Kidney (tissue), 14 donors: Measurements from ENCODE around the gene VSTM4. TPM values are rescaled to one million over a fixed set of nuclear protein-coding genes. Genes with fewer than 3 reads are reported as not detected.

Source experiments
- DNase-seq, 5 donors: peaks; one replicate each; pipeline ENCODE4 v3.0.0-alpha.2; 2013 to 2020
- FAIRE-seq: peaks from 2 replicates; lab custom pipeline; 2012; peaks lifted over from hg19 to GRCh38; lab: Jason Lieb, UNC
- H3K27ac ChIP-seq, 2 donors: one replicate each; pipeline ENCODE4 v1.7.0; 2013; ENCODE audit warnings: low read depth in 2 of 2, low read length in 2 of 2, inconsistent platforms in 1 of 2
- H3K27me3 ChIP-seq: one replicate; pipeline ENCODE4 v1.7.1; 2013; ENCODE audit warnings: low read length, inconsistent platforms; ENCODE audit not compliant: control insufficient read depth, insufficient read depth
- H3K36me3 ChIP-seq, 3 donors: one replicate each; pipeline versions ENCODE4 v1.7.0 to v1.7.1; 2013; ENCODE audit warnings: low read length in 3 of 3, control low read depth in 1 of 3, inconsistent platforms in 1 of 3; ENCODE audit not compliant: insufficient read depth in 3 of 3, control insufficient read depth in 2 of 3
- H3K4me1 ChIP-seq, 3 donors: one replicate each; pipeline versions ENCODE4 v1.7.0 to v1.7.1; 2013; ENCODE audit warnings: low read length in 3 of 3, inconsistent platforms in 1 of 3, low read depth in 1 of 3; ENCODE audit not compliant: control insufficient read depth in 2 of 3, insufficient read depth in 2 of 3
- H3K4me3 ChIP-seq, 3 donors: one replicate each; pipeline versions ENCODE4 v1.7.0 to v1.8.1; 2013; ENCODE audit warnings: low read length in 3 of 3, control low read depth in 1 of 3, inconsistent platforms in 1 of 3
- H3K9ac ChIP-seq, 3 donors: one replicate each; pipeline versions ENCODE4 v1.7.0 to v1.7.1; 2013; ENCODE audit warnings: low read length in 3 of 3, control low read depth in 1 of 3, inconsistent platforms in 1 of 3
- H3K9me3 ChIP-seq, 3 donors: one replicate each; pipeline versions ENCODE4 v1.7.0 to v1.7.1; 2013; ENCODE audit warnings: low read length in 3 of 3, control low read depth in 1 of 3, inconsistent platforms in 1 of 3; ENCODE audit not compliant: control insufficient read depth in 2 of 3, insufficient read depth in 1 of 3
- CTCF ChIP-seq: IDR thresholded peaks from 3 replicates; pipeline ENCODE4 v1.5.1; 2012; ENCODE audit warnings: mild to moderate bottlenecking, moderate library complexity, borderline replicate concordance; ENCODE audit not compliant: insufficient read depth; ENCODE audit errors: extremely low read depth
- intact Hi-C: fragments of 100-400 bp; cut with DNase I; formaldehyde crosslinking; loops from one replicate; pipeline ENCODE4 v1.11.1; 2022
- polyA plus RNA-seq: library from polyadenylated mRNA; stranded (reverse); fragments of 350-450 nt; fragmentation: Illumina TruSeq; extraction: RNeasy Lipid Tissue Mini Kit (QIAGEN cat#74804); gene quantifications from one replicate; pipeline ENCODE4 v1.2.3, GENCODE V29; 2014; ENCODE audit warnings: low read depth, low replicate concordance; ENCODE audit not compliant: insufficient read depth
- total RNA-seq: library from RNA; stranded (reverse); fragmentation: NEBNext Ultra II Directional; extraction: Animal tissue kit (Norgen Biotek cat#: 25700); gene quantifications from one replicate; pipeline ENCODE4 v1.2.1, GENCODE V29; 2021
- donor health status: control.
- donor health status: control.
- donor health status: control.
- donor health status: control.
- donor health status: control.
- donor health status: DM: yes; HTN: yes; CAD: no.
- donor health status: Normal renal cell carcinoma (clear cell type).

VSTM4 gene
- total and polyA plus RNA-seq, 2 donors from 2014 or later, result 7.4 to 8.5 TPM

- DNase-seq (peak in 1 of 5 donors; percentile 13), FAIRE-seq (no peak)
- no peak overlapping the region for H3K9ac ChIP-seq
- intact Hi-C loops, result no loop called here
- no peaks in the 10 kb centered on the region for H3K27me3 ChIP-seq
- peaks cover 0 to 7% (median 0%) of the 10 kb centered on the region in 3 donors for H3K4me1 ChIP-seq
- no peaks in the 10 kb centered on the region for H3K9me3 ChIP-seq
- H3K36me3 ChIP-seq, result no peaks in the 10 kb centered on the region
- no peak overlapping the region for H3K27ac ChIP-seq
- no peak for TF ChIP-seq CTCF
- H3K4me3 ChIP-seq, result no peak overlapping the region
Measured at GRCh38 chr10:49050366-49050765, 65.0 kb downstream of the VSTM4 start.

- H3K9me3 ChIP-seq, result no peaks in the 10 kb centered on the region
- no peak for FAIRE-seq
- TF ChIP-seq CTCF, result no peak
Measured at GRCh38 chr10:49049660-49050059, 65.7 kb downstream of the VSTM4 start.

GRCh38 chr10:49047128-49047639 is 68.1 kb downstream of the VSTM4 start:
- FAIRE-seq, result no peak
- Histone ChIP-seq H3K9me3 (no peaks in the 10 kb centered on the region), H3K27ac (no peak overlapping the region), H3K4me3 (no peak overlapping the region), H3K4me1 (no peaks in the 10 kb centered on the region), H3K36me3 (no peaks in the 10 kb centered on the region), H3K9ac (no peak overlapping the region), H3K27me3 (no peaks in the 10 kb centered on the region)
- no peak for DNase-seq
- intact Hi-C loops, result no loop called here
- TF ChIP-seq CTCF, result no peak

More at GRCh38 chr10:49049660-49050059, 65.7 kb downstream of the VSTM4 start:
- Histone ChIP-seq H3K36me3 (no peaks in the 10 kb centered on the region), H3K4me3 (no peak overlapping the region), H3K9ac (no peak overlapping the region), H3K27me3 (no peaks in the 10 kb centered on the region), H3K27ac (no peak overlapping the region), H3K4me1 (peaks cover 0 to 7% (median 0%) of the 10 kb centered on the region in 3 donors)
- DNase-seq, result no peak
- intact Hi-C loops, result no loop called here
